HG02623 (cell line): ENCODE measurements around the gene PPP1R1B.

ENCODE experiments used
- ATAC-seq: cut with Tn5 transposase; IDR thresholded peaks from one replicate; pipeline ENCODE4 v1.9.1; 2021; ENCODE audit warnings: moderate library complexity; ENCODE audit not compliant: unreplicated experiment

PPP1R1B gene

GRCh38 chr17:39678340-39679116 lies 51.8 kb downstream of the PPP1R1B start:
- ATAC-seq = no peak

GRCh38 chr17:39679521-39680192 lies 52.9 kb downstream of the PPP1R1B start:
- ATAC-seq = no peak

- ATAC-seq = no peak
Observed at GRCh38 chr17:39683295-39683939, 56.7 kb downstream of the PPP1R1B start.

GRCh38 chr17:39684369-39685192 lies 57.8 kb downstream of the PPP1R1B start:
- no peak for ATAC-seq
